K562 (cell line): ENCODE results near the gene ELP1. TPM values are rescaled to one million over a fixed set of nuclear protein-coding genes. Genes with fewer than 3 reads are reported as not detected.

Experiments
- ATAC-seq: fragments of 200-7000 bp; cut with Tn5 transposase; 3 replicates; pipeline ENCODE4 v1.9.1; 2020; ENCODE audit warnings: moderate library complexity
- BruUV-seq: library from RNA; stranded (reverse); fragments of 400-500 nt; replicated peaks from 2 replicates; lab custom pipeline; 2021; lab: Mats Ljungman, UMichigan
- CTCF ChIA-PET: fragments of 300-600 bp; formaldehyde crosslinking; extraction: SDS; loops from one replicate; lab custom pipeline; 2021; ENCODE audit warnings: low intra/inter-chr PET ratio; lab: Yijun Ruan, JAX
- POLR2A ChIA-PET: fragments of 300-600, 350-650 bp; sonication (Branson Sonifier 250); formaldehyde crosslinking; extraction: SDS; loops from one replicate; lab custom pipeline; 2021; ENCODE audit warnings: antibody characterized with exemption, inconsistent platforms; lab: Yijun Ruan, JAX
- DNase-seq, 4 experiments: peaks; one replicate each; pipeline versions ENCODE4 v3.0.0 to v3.0.0-alpha.2; 2011 to 2018; ENCODE audit warnings: low spot score in 3 of 4, mixed read lengths in 3 of 4; ENCODE audit errors: extremely low read depth in 1 of 4
- FAIRE-seq: peaks from 2 replicates; lab custom pipeline; 2011; peaks lifted over from hg19 to GRCh38; lab: Jason Lieb, UNC
- H2AFZ ChIP-seq: 2 replicates; pipeline ENCODE4 v1.6.0; 2011; ENCODE audit warnings: low read depth, low read length, control low read depth, inconsistent platforms
- H3K27ac ChIP-seq: fragments of 200-600 bp; 3 replicates; pipeline ENCODE4 v1.8.0; 2011; ENCODE audit warnings: low read depth, mild to moderate bottlenecking, control low read depth, inconsistent platforms, low read length, moderate library complexity, mixed read lengths; ENCODE audit errors: extremely low read depth
- H3K27me3 ChIP-seq, 2 experiments: fragments of 300-600 bp in 1 of 2; 2 replicates in 1 of 2; 3 replicates in 1 of 2; pipeline versions ENCODE4 v1.6.0 to v1.8.0; 2011; ENCODE audit warnings: inconsistent platforms in 2 of 2, low read length in 2 of 2, mild to moderate bottlenecking in 1 of 2, mixed read lengths in 1 of 2, moderate library complexity in 1 of 2; ENCODE audit not compliant: control insufficient read depth in 2 of 2, insufficient read depth in 2 of 2
- H3K36me3 ChIP-seq: fragments of 300-600 bp; 3 replicates; pipeline ENCODE4 v1.8.0; 2011; ENCODE audit warnings: mild to moderate bottlenecking, low read length, inconsistent platforms; ENCODE audit not compliant: control insufficient read depth, insufficient read depth
- H3K4me1 ChIP-seq, 2 experiments: fragments of 200-600 bp in 1 of 2; replicated peaks in 1 of 2; 2 replicates in 1 of 2; 3 replicates in 1 of 2; pipeline versions ENCODE4 v1.5.1 to v1.8.0; 2011; ENCODE audit warnings: inconsistent platforms in 2 of 2, low read length in 2 of 2, mild to moderate bottlenecking in 1 of 2, mixed read lengths in 1 of 2, moderate library complexity in 1 of 2; ENCODE audit not compliant: control insufficient read depth in 2 of 2, insufficient read depth in 2 of 2
- H3K4me2 ChIP-seq: 2 replicates; pipeline ENCODE4 v1.6.1; 2011; ENCODE audit warnings: low read length, control low read depth, inconsistent platforms, mixed read lengths; ENCODE audit not compliant: insufficient read depth
- H3K4me3 ChIP-seq: fragments of 200-600 bp; sonication (generic), shearing (Covaris generic); 2 replicates; pipeline ENCODE4 v1.5.1; 2016; ENCODE audit warnings: control low read depth, inconsistent platforms
- H3K79me2 ChIP-seq: fragments of 200-600 bp; 3 replicates; pipeline ENCODE4 v1.8.0; 2011; ENCODE audit warnings: low read length, inconsistent platforms; ENCODE audit not compliant: control insufficient read depth, insufficient read depth
- H3K9ac ChIP-seq, 2 experiments: 2 replicates each; pipeline versions ENCODE4 v1.6.0 to v1.6.1; 2011; ENCODE audit warnings: low read depth in 2 of 2, low read length in 2 of 2, control low read depth in 1 of 2, inconsistent platforms in 1 of 2, mild to moderate bottlenecking in 1 of 2, mixed read lengths in 1 of 2; ENCODE audit not compliant: insufficient read depth in 1 of 2
- H3K9me1 ChIP-seq: one replicate; pipeline ENCODE4 v1.6.0; 2011; ENCODE audit warnings: inconsistent platforms, mild to moderate bottlenecking, low read length, moderate library complexity; ENCODE audit not compliant: control insufficient read depth, insufficient read depth
- H3K9me3 ChIP-seq: replicated peaks from 2 replicates; pipeline ENCODE4 v1.5.1; 2011; ENCODE audit warnings: low read depth, low read length, inconsistent platforms; ENCODE audit not compliant: control insufficient read depth, insufficient read depth
- H4K20me1 ChIP-seq: replicated peaks from 2 replicates; pipeline ENCODE4 v1.6.1; 2011; ENCODE audit warnings: low read length, inconsistent platforms, mixed read lengths; ENCODE audit not compliant: control insufficient read depth, insufficient read depth
- CEBPZ ChIP-seq: fragments of 150-350 bp; IDR thresholded peaks from 2 replicates; pipeline ENCODE4 v1.6.1; 2014; ENCODE audit warnings: low read depth, mild to moderate bottlenecking, low read length, borderline replicate concordance
- DACH1 ChIP-seq: fragments of 450-650 bp; IDR thresholded peaks from 2 replicates; pipeline ENCODE4 v1.6.1; 2018; ENCODE audit not compliant: partially characterized antibody
- FOXA1 ChIP-seq: fragments of 450-650 bp; IDR thresholded peaks from 2 replicates; pipeline ENCODE4 v1.6.1; 2016; ENCODE audit warnings: mild to moderate bottlenecking, borderline replicate concordance
- HNRNPK ChIP-seq: fragments of 200-400 bp; formaldehyde crosslinking; IDR thresholded peaks from one replicate; pipeline ENCODE4 v1.6.1; 2018; ENCODE audit warnings: mild to moderate bottlenecking, low read depth, low read length; ENCODE audit not compliant: poor library complexity, severe bottlenecking
- HNRNPUL1 ChIP-seq: fragments of 200-400 bp; formaldehyde crosslinking; IDR thresholded peaks from 2 replicates; pipeline ENCODE4 v1.6.1; 2017; ENCODE audit warnings: low read length
- KLF13 ChIP-seq: fragments of 450-650 bp; IDR thresholded peaks from 2 replicates; pipeline ENCODE4 v1.6.1; 2016; ENCODE audit warnings: missing genetic modification characterization, low read depth, mild to moderate bottlenecking, missing compliant biosample characterization, moderate library complexity, borderline replicate concordance
- MXI1 ChIP-seq: IDR thresholded peaks from 2 replicates; pipeline ENCODE4 v1.6.1; 2011; ENCODE audit warnings: low read depth, mild to moderate bottlenecking, improper control_type of control experiment, low read length
- POLR3A ChIP-seq: IDR thresholded peaks from 2 replicates; pipeline ENCODE4 v1.6.1; 2011; ENCODE audit warnings: borderline replicate concordance, mild to moderate bottlenecking, moderate library complexity; ENCODE audit not compliant: insufficient read length, insufficient read depth; ENCODE audit errors: extremely low read depth
- PYGO2 ChIP-seq: fragments of 450-650 bp; IDR thresholded peaks from 2 replicates; pipeline ENCODE4 v1.6.1; 2016; ENCODE audit warnings: mild to moderate bottlenecking, missing genetic modification characterization, moderate library complexity, missing compliant biosample characterization
- SRSF3 ChIP-seq: fragments of 200-400 bp; formaldehyde crosslinking; IDR thresholded peaks from 2 replicates; pipeline ENCODE4 v1.6.1; 2016; ENCODE audit warnings: mild to moderate bottlenecking, low read length, moderate library complexity; ENCODE audit not compliant: insufficient read depth
- ZBTB12 ChIP-seq: fragments of 250-450 bp; sonication (Bioruptor Pico); IDR thresholded peaks from 2 replicates; pipeline ENCODE4 v1.4.0; 2020
- ZNF586 ChIP-seq: fragments of 450-650 bp; formaldehyde crosslinking; conservative IDR thresholded peaks from 2 replicates; pipeline ENCODE4 v1.4.0; 2020; ENCODE audit warnings: mild to moderate bottlenecking, moderate library complexity
- ZSCAN32 ChIP-seq: fragments of 450-650 bp; formaldehyde crosslinking; IDR thresholded peaks from 2 replicates; pipeline ENCODE4 v1.4.0; 2020; ENCODE audit warnings: mild to moderate bottlenecking, moderate library complexity
- WGBS: fragments of 100-300 bp; shearing (Covaris generic); methylation state at CpG from one replicate; pipeline ENCODE4 v1.1.6; 2016; ENCODE audit warnings: low coverage, mixed read lengths; ENCODE audit not compliant: insufficient coverage; ENCODE audit errors: missing lambda C conversion rate; 5-methylcytosine and 5-hydroxymethylcytosine counted together
- in situ Hi-C: fragments of 300-500 bp; cut with MboI; formaldehyde crosslinking; loops from 4 replicates; pipeline ENCODE4 v1.15.0; 2018; ENCODE audit warnings: inconsistent platforms, mixed read lengths
- intact Hi-C: fragments of 100-400 bp; cut with micrococcal nuclease; formaldehyde crosslinking; loops from 2 replicates; pipeline ENCODE4 v1.14.2; 2022
- polyA plus RNA-seq, 8 experiments: library from polyadenylated mRNA; depleted of rRNA in 4 of 8; stranded (reverse) in 5 of 8; unstranded in 3 of 8; fragments of >200 nt; fragmentation: Nextera tagmentation in 2 of 8; fragmentation: Illumina TruSeq in 1 of 8; extraction: Ambion mirVana in 2 of 8; extraction: Trizol in 1 of 8; gene quantifications; 2 replicates each; pipeline versions ENCODE4 v1.2.1 to v1.2.3, GENCODE V29; 2011 to 2014; ENCODE audit warnings: inconsistent platforms in 1 of 8, missing spikeins in 1 of 8
- total RNA-seq, 7 experiments: library from RNA; depleted of rRNA in 6 of 7; stranded (reverse); fragments of >200 nt in 6 of 7; fragmentation: Illumina TruSeq in 2 of 7; extraction: Trizol in 2 of 7; gene quantifications; 2 replicates each; pipeline versions ENCODE4 v1.2.1 to v1.2.3, GENCODE V29; 2011 to 2021; ENCODE audit warnings: low replicate concordance in 1 of 7
- TF ChIP-seq, protein P1 (sequence below): fragments of 200-800 bp; sonication (Bioruptor generic); IDR thresholded peaks from 2 replicates; pipeline ENCODE4 v1.6.1; 2017; ENCODE audit warnings: missing genetic modification characterization, missing compliant biosample characterization

Gene ELP1
- total and polyA plus RNA-seq, 9 of the 15 experiments (the other 6 are each of a cell fraction or from before 2014, with no cell fraction given) = 17.0 to 48.6 (median 39.7) TPM

GRCh38 chr9:108845947-108846346 lies 88.0 kb downstream of the ELP1 start (continued):
- TF ChIP-seq MXI1 (no peak), SRSF3 (no peak), ZBTB12 (no peak), PYGO2 (no peak), DACH1 (no peak), ZSCAN32 (CRISPR knock-in tag) (no peak)
- TF ChIP-seq, protein P1, sequence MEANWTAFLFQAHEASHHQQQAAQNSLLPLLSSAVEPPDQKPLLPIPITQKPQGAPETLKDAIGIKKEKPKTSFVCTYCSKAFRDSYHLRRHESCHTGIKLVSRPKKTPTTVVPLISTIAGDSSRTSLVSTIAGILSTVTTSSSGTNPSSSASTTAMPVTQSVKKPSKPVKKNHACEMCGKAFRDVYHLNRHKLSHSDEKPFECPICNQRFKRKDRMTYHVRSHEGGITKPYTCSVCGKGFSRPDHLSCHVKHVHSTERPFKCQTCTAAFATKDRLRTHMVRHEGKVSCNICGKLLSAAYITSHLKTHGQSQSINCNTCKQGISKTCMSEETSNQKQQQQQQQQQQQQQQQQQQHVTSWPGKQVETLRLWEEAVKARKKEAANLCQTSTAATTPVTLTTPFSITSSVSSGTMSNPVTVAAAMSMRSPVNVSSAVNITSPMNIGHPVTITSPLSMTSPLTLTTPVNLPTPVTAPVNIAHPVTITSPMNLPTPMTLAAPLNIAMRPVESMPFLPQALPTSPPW (CRISPR knock-in tag) = no peak

DNA sequence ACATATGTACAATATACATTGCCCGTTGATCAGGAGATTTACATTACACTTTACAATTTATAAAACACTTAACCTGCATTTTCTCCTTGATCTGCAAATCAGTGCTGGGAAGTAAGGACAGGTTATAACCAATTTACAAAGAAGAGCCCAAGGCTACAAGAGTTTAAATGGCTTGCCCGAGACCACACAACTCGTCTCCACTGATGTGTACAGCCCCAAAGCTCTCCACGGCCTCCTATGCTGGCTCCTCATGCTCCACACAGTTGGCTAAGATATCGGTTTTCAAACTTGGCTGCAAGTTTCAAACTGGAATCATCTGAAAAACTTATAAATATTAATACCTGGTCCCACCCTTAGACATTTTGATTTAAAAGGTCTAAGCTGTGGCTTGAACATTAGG lies 88.4 kb downstream of the ELP1 start:
- ChIA-PET POLR2A (no interaction called here), CTCF (no interaction called here)
- Histone ChIP-seq H3K9ac (no peak overlapping the region), H3K4me2 (no peak overlapping the region), H3K4me3 (no peak overlapping the region), H4K20me1 (no peaks in the 10 kb centered on the region), H3K79me2 (no peaks in the 10 kb centered on the region), H3K4me1 (peaks cover 0 to 2% of the 10 kb centered on the region in 2 experiments; a peak in 1 of 5 replicates), H3K9me1 (no peaks in the 10 kb centered on the region), H3K36me3 (no peaks in the 10 kb centered on the region), H3K27ac (no peak overlapping the region), H3K27me3 (0 out of 5 replicates have a peak, but pooled peaks cover 0 to 2% of the 10 kb centered on the region in 2 experiments), H3K9me3 (no peaks in the 10 kb centered on the region), H2AFZ (no peak overlapping the region)
- no peak for ATAC-seq
- in situ Hi-C loops (no loop called here), intact Hi-C loops (no loop called here)
- no peak for FAIRE-seq
- DNase-seq = no peak
- no TSS peak for BruUV-seq
- 3% methylated on average over 5 of the region's 5 CpGs for WGBS
- no peak for TF ChIP-seq HNRNPUL1
- TF ChIP-seq FOXA1 = no peak
- TF ChIP-seq KLF13 (tag) = no peak
- TF ChIP-seq POLR3A = no peak
- TF ChIP-seq HNRNPK = no peak
- TF ChIP-seq ZNF586 = no peak
- no peak for TF ChIP-seq CEBPZ
